HepG2 (cell line): ENCODE measurements around the gene NUP54. TPM values are rescaled to one million over a fixed set of nuclear protein-coding genes. Genes with fewer than 3 reads are reported as not detected.

Experiments used
- ATAC-seq: fragments of 200-7000 bp; cut with Tn5 transposase; 3 replicates; pipeline ENCODE4 v1.9.1; 2020; ENCODE audit warnings: mild to moderate bottlenecking, moderate library complexity
- BruUV-seq: library from RNA; stranded (reverse); fragments of 400-500 nt; replicated peaks from 2 replicates; lab custom pipeline; 2021; lab: Mats Ljungman, UMichigan
- CTCF ChIA-PET: fragments of 300-600 bp; formaldehyde crosslinking; extraction: SDS; loops from one replicate; lab custom pipeline; 2021; ENCODE audit warnings: low total read pairs, inconsistent platforms, low intra/inter-chr PET ratio; lab: Yijun Ruan, JAX
- POLR2A ChIA-PET: fragments of 350-600 bp; sonication (Branson Sonifier 250); formaldehyde crosslinking; loops from one replicate; lab custom pipeline; 2020; ENCODE audit warnings: antibody characterized with exemption, inconsistent platforms; lab: Yijun Ruan, JAX
- DNase-seq: peaks from one replicate; pipeline ENCODE4 v3.0.0-alpha.2; 2015; ENCODE audit warnings: low spot score
- FAIRE-seq: peaks from 3 replicates; lab custom pipeline; 2011; peaks lifted over from hg19 to GRCh38; lab: Jason Lieb, UNC
- H2AFZ ChIP-seq: one replicate; pipeline ENCODE4 v1.6.1; 2011; ENCODE audit warnings: low read length, inconsistent platforms
- H3K27ac ChIP-seq: fragments of 300-600 bp; 3 replicates; pipeline ENCODE4 v1.8.0; 2011; ENCODE audit warnings: mixed run types, mild to moderate bottlenecking, mixed read lengths, low read length, inconsistent platforms; ENCODE audit not compliant: insufficient read depth; ENCODE audit errors: extremely low read length
- H3K27me3 ChIP-seq, 2 experiments: fragments of 200-600 bp in 1 of 2; 2 replicates in 1 of 2; 3 replicates in 1 of 2; pipeline versions ENCODE4 v1.6.0 to v1.8.0; 2011; ENCODE audit warnings: low read length in 2 of 2, mild to moderate bottlenecking in 2 of 2, moderate library complexity in 2 of 2, inconsistent platforms in 1 of 2; ENCODE audit not compliant: insufficient read depth in 2 of 2, control insufficient read depth in 1 of 2
- H3K36me3 ChIP-seq, 2 experiments: fragments of 200-600 bp in 1 of 2; replicated peaks in 1 of 2; 2 replicates in 1 of 2; 3 replicates in 1 of 2; pipeline versions ENCODE4 v1.5.1 to v1.8.0; 2011; ENCODE audit warnings: low read length in 2 of 2, inconsistent platforms in 1 of 2; ENCODE audit not compliant: insufficient read depth in 2 of 2, control insufficient read depth in 1 of 2
- H3K4me1 ChIP-seq: 2 replicates; pipeline ENCODE4 v1.5.1; 2012; ENCODE audit warnings: low read length, inconsistent platforms; ENCODE audit not compliant: insufficient read depth
- H3K4me2 ChIP-seq: 2 replicates; pipeline ENCODE4 v1.6.0; 2011; ENCODE audit warnings: low read depth, low read length, inconsistent platforms
- H3K4me3 ChIP-seq, 3 experiments: fragments of 200-600 bp in 1 of 3; sonication (generic), shearing (Covaris generic) in 1 of 3; replicated peaks in 1 of 3; 2 replicates each; pipeline ENCODE4 v1.5.1; 2011 to 2016; ENCODE audit warnings: low read length in 3 of 3, inconsistent platforms in 2 of 3, low read depth in 2 of 3, mild to moderate bottlenecking in 2 of 3, control low read depth in 1 of 3, mixed read lengths in 1 of 3; ENCODE audit not compliant: insufficient read depth in 1 of 3
- H3K79me2 ChIP-seq: one replicate; pipeline ENCODE4 v1.6.1; 2011; ENCODE audit warnings: low read length, inconsistent platforms; ENCODE audit not compliant: insufficient read depth
- H3K9ac ChIP-seq: 2 replicates; pipeline ENCODE4 v1.6.0; 2011; ENCODE audit warnings: mild to moderate bottlenecking, low read depth, low read length, inconsistent platforms; ENCODE audit not compliant: insufficient read depth
- H3K9me3 ChIP-seq: 2 replicates; pipeline ENCODE4 v1.5.1; 2012; ENCODE audit warnings: mild to moderate bottlenecking, low read length
- H4K20me1 ChIP-seq: 2 replicates; pipeline ENCODE4 v1.6.0; 2011; ENCODE audit warnings: inconsistent platforms, mild to moderate bottlenecking, low read length, moderate library complexity; ENCODE audit not compliant: insufficient read depth
- BATF2 ChIP-seq: sonication (generic); formaldehyde crosslinking; IDR thresholded peaks from 2 replicates; pipeline ENCODE4 v1.8.0; 2022; ENCODE audit warnings: mild to moderate bottlenecking, missing genetic modification reagents, moderate library complexity
- DBP ChIP-seq: sonication (generic); formaldehyde crosslinking; IDR thresholded peaks from 2 replicates; pipeline ENCODE4 v1.4.0; 2020; ENCODE audit warnings: missing genetic modification reagents; ENCODE audit errors: not compliant biosample characterization
- ELF4 ChIP-seq: sonication (generic); formaldehyde crosslinking; IDR thresholded peaks from 2 replicates; pipeline ENCODE4 v1.5.0; 2020; ENCODE audit warnings: missing genetic modification reagents, mild to moderate bottlenecking, moderate library complexity, borderline replicate concordance
- MAFK ChIP-seq, 2 experiments: IDR thresholded peaks in 1 of 2; conservative IDR thresholded peaks in 1 of 2; 2 replicates each; pipeline ENCODE4 v1.6.1; 2011; ENCODE audit warnings: improper control_type of control experiment in 2 of 2, low read length in 2 of 2
- MEF2D ChIP-seq: sonication (generic); formaldehyde crosslinking; IDR thresholded peaks from 2 replicates; pipeline ENCODE4 v1.5.1; 2020; ENCODE audit warnings: mild to moderate bottlenecking, missing genetic modification reagents
- TBP ChIP-seq: sonication (generic); formaldehyde crosslinking; IDR thresholded peaks from 2 replicates; pipeline ENCODE4 v1.5.0; 2020; ENCODE audit warnings: missing genetic modification reagents
- TIGD3 ChIP-seq: sonication (generic); formaldehyde crosslinking; IDR thresholded peaks from 2 replicates; pipeline ENCODE4 v1.5.1; 2020; ENCODE audit warnings: mild to moderate bottlenecking, missing genetic modification reagents, borderline replicate concordance
- ZNF317 ChIP-seq: sonication (generic); formaldehyde crosslinking; IDR thresholded peaks from 2 replicates; pipeline ENCODE4 v1.5.0; 2020; ENCODE audit warnings: mild to moderate bottlenecking, missing genetic modification reagents
- ZNF33B ChIP-seq: sonication (generic); formaldehyde crosslinking; IDR thresholded peaks from 2 replicates; pipeline ENCODE4 v1.5.1; 2020; ENCODE audit warnings: mild to moderate bottlenecking, missing genetic modification reagents
- ZNF510 ChIP-seq: sonication (generic); formaldehyde crosslinking; IDR thresholded peaks from 2 replicates; pipeline ENCODE4 v1.4.0; 2020; ENCODE audit warnings: low read depth, mild to moderate bottlenecking, missing genetic modification reagents
- ZNF577 ChIP-seq: sonication (generic); formaldehyde crosslinking; IDR thresholded peaks from 2 replicates; pipeline ENCODE4 v1.4.0; 2020; ENCODE audit warnings: mild to moderate bottlenecking, low read depth, missing genetic modification reagents, borderline replicate concordance
- ZNF670 ChIP-seq: sonication (generic); formaldehyde crosslinking; IDR thresholded peaks from 2 replicates; pipeline ENCODE4 v1.8.0; 2022; ENCODE audit warnings: mild to moderate bottlenecking, missing genetic modification reagents, borderline replicate concordance
- WGBS: methylation state at CpG from one replicate; pipeline ENCODE4 v1.1.6; 2017; ENCODE audit warnings: low lambda C conversion rate; 5-methylcytosine and 5-hydroxymethylcytosine counted together
- in situ Hi-C: cut with HindIII; loops from 2 replicates; pipeline ENCODE4 v1.10.0; 2017; ENCODE audit warnings: low pct_unique_long_range_greater_than_20kb; ENCODE audit not compliant: extremely low pct_ligation_motif_present
- intact Hi-C: fragments of 100-400 bp; cut with micrococcal nuclease; formaldehyde crosslinking; loops from one replicate; pipeline ENCODE4 v1.10.0; 2022; ENCODE audit not compliant: unreplicated experiment
- polyA plus RNA-seq, 8 experiments: library from polyadenylated mRNA; depleted of rRNA in 3 of 8; stranded (reverse) in 7 of 8; unstranded in 1 of 8; fragments of >200 nt; fragmentation: Illumina TruSeq in 4 of 8; extraction: Trizol in 4 of 8; gene quantifications; 2 replicates each; pipeline versions ENCODE4 v1.2.1 to v1.2.3, GENCODE V29; 2011 to 2016; ENCODE audit warnings: low read depth in 4 of 8, missing spikeins in 1 of 8, mixed read lengths in 1 of 8; ENCODE audit not compliant: insufficient read depth in 1 of 8
- total RNA-seq, 5 experiments: library from RNA; depleted of rRNA; stranded (reverse); fragments of >200 nt; fragmentation: Illumina TruSeq; extraction: Trizol; gene quantifications; 2 replicates each; pipeline ENCODE4 v1.2.3, GENCODE V29; 2016; ENCODE audit warnings: low read depth in 1 of 5

NUP54 gene
- total and polyA plus RNA-seq, 2 of the 13 experiments (the other 11 are each of a cell fraction or from before 2014, with no cell fraction given), result 36.1 to 69.3 TPM

GRCh38 chr4:76078033-76078613 is 70.1 kb downstream of the NUP54 start:
- Histone ChIP-seq H3K4me2 (no peak overlapping the region), H3K9ac (no peak overlapping the region), H3K4me1 (no peaks in the 10 kb centered on the region), H3K4me3 (no peak overlapping the region), H3K9me3 (no peaks in the 10 kb centered on the region), H3K27ac (no peak overlapping the region), H4K20me1 (no peaks in the 10 kb centered on the region), H3K79me2 (no peaks in the 10 kb centered on the region), H3K27me3 (0 out of 5 replicates have a peak, but pooled peaks cover 0 to 6% of the 10 kb centered on the region in 2 experiments), H3K36me3 (no peaks in the 10 kb centered on the region), H2AFZ (no peak overlapping the region)
- FAIRE-seq (no peak), ATAC-seq (no peak), DNase-seq (no peak)
- 14% methylated on average over 4 of the region's 4 CpGs for WGBS
- POLR2A ChIA-PET, result no interaction called here
- intact Hi-C loops (no loop called here), in situ Hi-C loops (no loop called here)
- TF ChIP-seq MEF2D (CRISPR knock-in tag) (no peak), DBP (no peak), MAFK (conservative IDR thresholded peaks at IDR 0.05 in 1 of 2, IDR thresholded peaks at IDR 0.05 in 1 of 2; ENCODE audit: low read length in 2 of 2) (no peak), ZNF510 (CRISPR knock-in tag) (no peak)
- CTCF ChIA-PET, result no interaction called here
- BruUV-seq, result no TSS peak

GRCh38 chr4:76074993-76075600 is 73.1 kb downstream of the NUP54 start:
- Histone ChIP-seq H3K9me3 (no peaks in the 10 kb centered on the region), H3K9ac (no peak overlapping the region), H3K36me3 (no peaks in the 10 kb centered on the region), H2AFZ (no peak overlapping the region), H3K4me2 (no peak overlapping the region), H3K4me3 (no peak overlapping the region), H3K79me2 (no peaks in the 10 kb centered on the region), H3K4me1 (no peaks in the 10 kb centered on the region), H3K27me3 (0 out of 5 replicates have a peak, but pooled peaks cover 0 to 6% of the 10 kb centered on the region in 2 experiments), H3K27ac (no peak overlapping the region), H4K20me1 (no peaks in the 10 kb centered on the region)
- intact Hi-C loops, result no loop called here
- CTCF ChIA-PET, result no interaction called here
- BruUV-seq, result no TSS peak
- POLR2A ChIA-PET, result interaction anchor here (0.9 kb wide), 1 partner anchor 84 kb away, joined by 3 read pairs; the partner anchor contains the start of gene SDAD1
- ATAC-seq, result no peak
- no peak for DNase-seq
- 26% methylated on average over 4 of the region's 4 CpGs for WGBS
- in situ Hi-C loops, result no loop called here
- no peak for FAIRE-seq
- no peak for TF ChIP-seq ZNF33B
- no peak for TF ChIP-seq ZNF317 (CRISPR knock-in tag)
- no peak for TF ChIP-seq TIGD3 (CRISPR knock-in tag)
- TF ChIP-seq ZNF670 (CRISPR knock-in tag), result no peak
- no peak for TF ChIP-seq ZNF577
- TF ChIP-seq ELF4 (CRISPR knock-in tag), result no peak
- no peak for TF ChIP-seq BATF2 (CRISPR knock-in tag)
- TF ChIP-seq TBP (CRISPR knock-in tag), result no peak
